Kidney (tissue), 14 donors: Measurements from ENCODE around the gene CXCL8. TPM values are rescaled to one million over a fixed set of nuclear protein-coding genes. Genes with fewer than 3 reads are reported as not detected.

Source experiments
- DNase-seq, 5 donors: peaks; one replicate each; pipeline ENCODE4 v3.0.0-alpha.2; 2013 to 2020
- FAIRE-seq: peaks from 2 replicates; lab custom pipeline; 2012; peaks lifted over from hg19 to GRCh38; lab: Jason Lieb, UNC
- H3K27ac ChIP-seq, 2 donors: one replicate each; pipeline ENCODE4 v1.7.0; 2013; ENCODE audit warnings: low read depth in 2 of 2, low read length in 2 of 2, inconsistent platforms in 1 of 2
- H3K27me3 ChIP-seq: one replicate; pipeline ENCODE4 v1.7.1; 2013; ENCODE audit warnings: low read length, inconsistent platforms; ENCODE audit not compliant: control insufficient read depth, insufficient read depth
- H3K36me3 ChIP-seq, 3 donors: one replicate each; pipeline versions ENCODE4 v1.7.0 to v1.7.1; 2013; ENCODE audit warnings: low read length in 3 of 3, control low read depth in 1 of 3, inconsistent platforms in 1 of 3; ENCODE audit not compliant: insufficient read depth in 3 of 3, control insufficient read depth in 2 of 3
- H3K4me1 ChIP-seq, 3 donors: one replicate each; pipeline versions ENCODE4 v1.7.0 to v1.7.1; 2013; ENCODE audit warnings: low read length in 3 of 3, inconsistent platforms in 1 of 3, low read depth in 1 of 3; ENCODE audit not compliant: control insufficient read depth in 2 of 3, insufficient read depth in 2 of 3
- H3K4me3 ChIP-seq, 3 donors: one replicate each; pipeline versions ENCODE4 v1.7.0 to v1.8.1; 2013; ENCODE audit warnings: low read length in 3 of 3, control low read depth in 1 of 3, inconsistent platforms in 1 of 3
- H3K9ac ChIP-seq, 3 donors: one replicate each; pipeline versions ENCODE4 v1.7.0 to v1.7.1; 2013; ENCODE audit warnings: low read length in 3 of 3, control low read depth in 1 of 3, inconsistent platforms in 1 of 3
- H3K9me3 ChIP-seq, 3 donors: one replicate each; pipeline versions ENCODE4 v1.7.0 to v1.7.1; 2013; ENCODE audit warnings: low read length in 3 of 3, control low read depth in 1 of 3, inconsistent platforms in 1 of 3; ENCODE audit not compliant: control insufficient read depth in 2 of 3, insufficient read depth in 1 of 3
- intact Hi-C: fragments of 100-400 bp; cut with DNase I; formaldehyde crosslinking; loops from one replicate; pipeline ENCODE4 v1.11.1; 2022
- polyA plus RNA-seq: library from polyadenylated mRNA; stranded (reverse); fragments of 350-450 nt; fragmentation: Illumina TruSeq; extraction: RNeasy Lipid Tissue Mini Kit (QIAGEN cat#74804); gene quantifications from one replicate; pipeline ENCODE4 v1.2.3, GENCODE V29; 2014; ENCODE audit warnings: low read depth, low replicate concordance; ENCODE audit not compliant: insufficient read depth
- total RNA-seq: library from RNA; stranded (reverse); fragmentation: NEBNext Ultra II Directional; extraction: Animal tissue kit (Norgen Biotek cat#: 25700); gene quantifications from one replicate; pipeline ENCODE4 v1.2.1, GENCODE V29; 2021
- TF ChIP-seq, protein P1 (sequence below): IDR thresholded peaks from 3 replicates; pipeline ENCODE4 v1.5.1; 2012; ENCODE audit warnings: mild to moderate bottlenecking, moderate library complexity, borderline replicate concordance; ENCODE audit not compliant: insufficient read depth; ENCODE audit errors: extremely low read depth
- donor health status: control.
- donor health status: control.
- donor health status: control.
- donor health status: control.
- donor health status: control.
- donor health status: DM: yes; HTN: yes; CAD: no.
- donor health status: Normal renal cell carcinoma (clear cell type).

CXCL8 gene
- total and polyA plus RNA-seq, 2 donors from 2014 or later: 1.3 to 4.8 TPM

GRCh38 chr4:73753215-73753614 lies 12.8 kb downstream of the CXCL8 start:
- no peak for FAIRE-seq
- Histone ChIP-seq H3K36me3 (no peaks in the 10 kb centered on the region), H3K4me1 (no peaks in the 10 kb centered on the region), H3K27ac (no peak overlapping the region), H3K9me3 (no peaks in the 10 kb centered on the region), H3K9ac (no peak overlapping the region), H3K4me3 (no peak overlapping the region), H3K27me3 (no peaks in the 10 kb centered on the region)
- DNase-seq: no peak
- intact Hi-C loops: no loop called here
- TF ChIP-seq, protein P1, sequence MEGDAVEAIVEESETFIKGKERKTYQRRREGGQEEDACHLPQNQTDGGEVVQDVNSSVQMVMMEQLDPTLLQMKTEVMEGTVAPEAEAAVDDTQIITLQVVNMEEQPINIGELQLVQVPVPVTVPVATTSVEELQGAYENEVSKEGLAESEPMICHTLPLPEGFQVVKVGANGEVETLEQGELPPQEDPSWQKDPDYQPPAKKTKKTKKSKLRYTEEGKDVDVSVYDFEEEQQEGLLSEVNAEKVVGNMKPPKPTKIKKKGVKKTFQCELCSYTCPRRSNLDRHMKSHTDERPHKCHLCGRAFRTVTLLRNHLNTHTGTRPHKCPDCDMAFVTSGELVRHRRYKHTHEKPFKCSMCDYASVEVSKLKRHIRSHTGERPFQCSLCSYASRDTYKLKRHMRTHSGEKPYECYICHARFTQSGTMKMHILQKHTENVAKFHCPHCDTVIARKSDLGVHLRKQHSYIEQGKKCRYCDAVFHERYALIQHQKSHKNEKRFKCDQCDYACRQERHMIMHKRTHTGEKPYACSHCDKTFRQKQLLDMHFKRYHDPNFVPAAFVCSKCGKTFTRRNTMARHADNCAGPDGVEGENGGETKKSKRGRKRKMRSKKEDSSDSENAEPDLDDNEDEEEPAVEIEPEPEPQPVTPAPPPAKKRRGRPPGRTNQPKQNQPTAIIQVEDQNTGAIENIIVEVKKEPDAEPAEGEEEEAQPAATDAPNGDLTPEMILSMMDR: no peak

DNA sequence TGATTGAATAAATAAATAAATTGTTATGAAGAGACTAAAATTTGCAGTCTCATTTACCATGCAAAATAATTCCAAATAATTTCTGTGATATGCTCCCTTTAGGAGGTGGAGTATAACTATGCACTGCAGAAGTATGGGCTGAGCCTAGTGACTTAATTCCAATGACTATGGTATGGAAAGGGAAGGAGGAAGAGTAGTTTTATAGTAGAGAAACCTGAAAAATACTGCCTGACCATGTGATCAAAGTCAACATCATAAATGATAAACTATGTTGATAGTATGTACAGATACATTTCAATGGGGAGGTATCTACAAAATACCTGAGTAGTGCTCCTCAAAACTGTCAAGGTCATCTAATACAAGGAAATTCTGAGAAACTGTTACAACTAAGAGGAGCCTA lies 14.6 kb downstream of the CXCL8 start:
- Histone ChIP-seq H3K4me3 (no peak overlapping the region), H3K9me3 (no peaks in the 10 kb centered on the region), H3K4me1 (no peaks in the 10 kb centered on the region), H3K36me3 (no peaks in the 10 kb centered on the region), H3K27ac (no peak overlapping the region), H3K27me3 (no peaks in the 10 kb centered on the region), H3K9ac (no peak overlapping the region)
- DNase-seq (no peak), FAIRE-seq (no peak)
- TF ChIP-seq, protein P1: no peak
- intact Hi-C loops: no loop called here

DNA sequence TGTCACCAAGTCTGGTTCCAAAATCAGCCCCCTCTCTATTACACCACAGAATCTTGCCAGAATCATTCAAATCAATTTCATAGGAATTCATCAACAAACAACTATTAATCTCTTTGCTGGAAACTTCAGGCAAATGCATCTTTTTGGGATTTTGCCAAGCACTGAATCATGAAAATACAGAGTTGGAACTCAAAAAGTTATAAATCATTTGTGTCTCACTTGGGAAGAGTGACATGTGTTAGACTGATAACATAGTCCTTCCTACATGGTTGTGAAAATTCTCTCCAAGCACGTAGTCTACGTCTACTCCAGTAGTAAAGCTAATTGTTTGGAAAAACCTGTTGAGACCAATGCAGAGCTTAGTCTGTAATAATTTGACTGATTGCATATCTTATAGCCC lies 19.0 kb downstream of the CXCL8 start:
- no peak for DNase-seq
- no peaks in the 10 kb centered on the region for H3K4me1 ChIP-seq
- no peak overlapping the region for H3K9ac ChIP-seq
- no peaks in the 10 kb centered on the region for H3K36me3 ChIP-seq
- no peaks in the 10 kb centered on the region for H3K9me3 ChIP-seq
- TF ChIP-seq, protein P1: no peak
- H3K27me3 ChIP-seq: no peaks in the 10 kb centered on the region
- intact Hi-C loops: no loop called here
- FAIRE-seq: no peak
- H3K27ac ChIP-seq: no peak overlapping the region
- H3K4me3 ChIP-seq: no peak overlapping the region

GRCh38 chr4:73761856-73762255 lies 21.5 kb downstream of the CXCL8 start:
- H3K9me3 ChIP-seq: no peaks in the 10 kb centered on the region
- no peak overlapping the region for H3K9ac ChIP-seq
- H3K4me1 ChIP-seq: no peaks in the 10 kb centered on the region
- DNase-seq: no peak
- TF ChIP-seq, protein P1: no peak
- no peak for FAIRE-seq
- no peak overlapping the region for H3K4me3 ChIP-seq
- no peaks in the 10 kb centered on the region for H3K27me3 ChIP-seq
- intact Hi-C loops: no loop called here
- no peak overlapping the region for H3K27ac ChIP-seq
- no peaks in the 10 kb centered on the region for H3K36me3 ChIP-seq
